Dedifferentiated amniotic fluid mesenchymal stem cell (primary cell): ENCODE measurements around the gene APBA3.

Source experiments
- DNase-seq: peaks from one replicate; pipeline ENCODE4 v3.0.0-alpha.2; 2016; ENCODE audit errors: extremely low spot score

APBA3 gene

GRCh38 chr19:3788996-3789778 lies 27.7 kb upstream of the APBA3 start:
- no peak for DNase-seq

- no peak for DNase-seq
These were observed 24.7 kb upstream of the APBA3 start, which contains the start of gene MATK for GRCh38 chr19:3785938-3786824. MATK (minus strand) TSS chr19:3786381; CDS start chr19:3785135, 1,246 bp downstream.

- no peak for DNase-seq
These were observed 24.0 kb upstream of the APBA3 start for GRCh38 chr19:3785451-3785937.

DNA sequence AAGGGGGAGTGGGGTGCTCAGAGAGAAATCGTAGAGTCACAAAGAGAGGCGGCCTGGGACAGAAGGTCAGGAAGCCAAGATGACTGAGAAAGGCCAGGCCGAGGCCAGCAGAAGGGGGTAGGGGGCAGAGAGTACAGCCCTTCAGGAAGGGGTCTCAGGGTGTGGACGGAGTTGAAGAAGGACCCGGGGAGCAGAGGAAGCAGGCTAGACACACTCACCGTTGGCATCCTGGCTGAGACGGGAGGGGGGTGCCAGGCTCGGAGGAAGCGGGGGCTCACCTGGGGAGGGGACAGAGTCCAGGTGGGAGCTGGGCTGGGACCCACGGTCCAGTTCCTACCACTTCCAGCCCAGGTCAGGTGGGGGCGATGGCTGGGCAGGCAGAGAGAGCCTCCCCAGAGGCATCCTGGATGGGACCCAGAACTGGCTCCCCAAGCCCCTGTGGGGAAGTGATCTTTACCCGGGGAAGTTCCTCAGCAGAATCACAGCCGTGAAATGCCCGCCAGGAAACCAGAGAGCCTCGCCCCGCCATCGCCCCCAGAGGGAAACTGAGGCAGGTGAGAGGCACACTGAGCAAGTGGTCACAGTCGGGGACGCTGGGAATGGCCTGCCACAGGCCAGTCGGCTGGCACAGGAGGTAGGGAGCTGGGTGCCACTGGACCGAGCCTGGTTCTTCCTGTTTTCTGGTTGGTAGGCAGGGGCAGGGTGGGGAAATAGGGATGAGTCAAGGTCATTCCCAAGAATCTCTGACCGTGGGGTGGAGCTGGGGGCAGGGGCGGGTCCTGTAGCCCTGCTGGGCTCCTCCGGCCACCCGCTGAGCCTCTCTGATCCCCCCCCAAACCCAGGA lies 23.3 kb upstream of the APBA3 start:
- no peak for DNase-seq

GRCh38 chr19:3783660-3784584 lies 22.4 kb upstream of the APBA3 start:
- DNase-seq: no peak

DNA sequence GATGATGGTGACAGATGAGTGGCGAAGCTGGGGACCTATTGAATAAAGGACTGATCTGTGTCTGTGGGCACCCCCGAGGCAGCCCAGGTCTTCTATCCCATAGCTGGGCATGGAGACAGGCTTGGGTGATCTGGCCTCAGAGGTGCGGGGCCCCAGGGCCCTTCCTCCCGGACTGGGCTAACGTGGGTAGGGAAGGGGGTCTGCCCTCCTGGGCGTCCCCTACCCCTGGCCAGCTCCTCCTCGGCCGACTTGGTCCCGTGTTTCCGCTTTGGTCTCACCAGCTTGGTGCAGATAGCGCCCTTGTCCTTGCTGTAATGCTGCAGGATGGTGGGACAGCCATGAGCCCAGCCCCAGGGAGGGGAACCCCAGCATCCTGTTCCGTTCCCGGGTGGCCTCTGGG lies 21.4 kb upstream of the APBA3 start:
- DNase-seq: no peak

DNA sequence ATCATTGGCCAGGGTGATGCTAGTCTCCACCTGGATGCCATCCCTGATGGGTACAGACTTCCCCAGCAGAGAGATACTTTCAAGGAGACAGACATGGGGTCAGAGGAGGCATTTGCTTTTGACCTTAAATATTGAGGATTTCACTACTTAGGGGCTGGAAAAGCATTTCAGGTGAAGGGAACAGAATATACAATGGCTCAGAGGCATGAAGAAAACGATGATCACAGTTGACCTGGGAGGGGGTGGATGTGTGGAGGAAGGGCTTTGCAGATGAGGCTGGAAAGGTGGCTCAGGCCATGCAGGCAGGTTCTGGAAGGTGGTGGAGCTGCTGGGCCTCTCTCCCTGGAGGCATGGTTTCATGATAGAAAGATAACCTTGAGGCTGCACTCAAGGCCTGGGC lies 20.8 kb upstream of the APBA3 start:
- DNase-seq: no peak

GRCh38 chr19:3781603-3782002 lies 20.1 kb upstream of the APBA3 start:
- DNase-seq: no peak

DNA sequence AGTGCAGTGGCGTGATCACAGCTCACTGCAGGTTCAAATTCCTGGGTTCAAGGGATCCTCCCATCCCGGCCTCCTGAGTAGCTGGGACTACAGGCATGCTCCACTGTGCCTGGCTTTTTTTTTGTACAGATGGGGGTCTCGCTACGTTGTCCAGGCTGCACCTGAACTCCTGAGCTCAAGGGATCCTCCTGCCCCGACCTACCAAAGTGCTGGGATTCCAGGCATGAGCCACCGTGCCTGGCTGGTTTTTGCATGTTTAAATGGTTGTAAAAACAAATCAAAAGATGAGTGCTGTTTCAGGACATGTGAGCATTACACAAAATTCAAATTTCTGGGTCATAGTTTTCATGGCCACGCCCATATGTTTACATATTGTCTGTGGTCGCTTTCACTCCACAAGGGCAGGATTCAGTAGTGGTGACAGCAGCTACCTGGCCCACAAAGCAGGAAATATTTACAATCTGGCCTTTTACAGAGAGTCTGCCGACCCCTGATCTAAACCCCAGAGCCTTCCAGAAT lies 19.4 kb upstream of the APBA3 start:
- no peak for DNase-seq

DNA sequence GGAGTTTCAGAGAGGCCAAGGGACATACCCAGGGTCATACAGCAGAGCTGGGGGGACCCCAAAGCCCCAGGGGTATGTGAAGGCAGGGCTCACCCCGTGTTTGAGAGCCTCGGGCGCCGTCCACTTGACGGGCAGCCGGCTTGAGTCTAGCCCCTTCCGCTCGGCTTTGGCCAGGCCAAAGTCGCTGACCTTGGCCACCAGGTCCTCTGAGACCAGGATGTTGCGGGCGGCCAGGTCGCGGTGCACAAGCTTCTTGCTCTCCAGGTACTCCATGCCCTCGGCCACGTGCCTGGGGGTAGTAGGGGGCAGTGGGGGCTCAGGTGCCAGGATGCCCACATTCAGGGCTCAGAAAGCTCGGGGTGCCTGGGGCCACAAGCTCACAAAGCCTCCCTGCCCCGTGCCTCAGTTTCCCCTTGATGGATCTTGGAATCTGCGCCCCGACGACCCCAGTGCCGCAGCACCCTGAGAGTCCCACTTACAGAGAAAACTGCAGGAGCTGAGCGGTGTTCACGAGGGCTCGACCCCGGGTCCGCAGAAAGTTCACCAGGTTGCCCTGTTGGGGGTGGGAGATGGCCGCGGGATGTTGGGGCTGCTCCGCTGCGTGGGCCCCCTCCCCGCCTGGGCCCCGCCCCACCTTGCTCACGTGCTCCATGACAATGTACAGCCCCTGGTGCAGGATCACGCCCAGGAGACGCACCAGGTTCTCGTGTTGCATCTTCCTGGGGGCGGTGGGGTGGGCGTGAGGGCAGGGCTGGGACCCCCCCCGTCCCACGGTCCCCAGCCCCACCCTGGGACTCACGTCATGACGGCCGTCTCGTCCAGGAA lies 17.6 kb upstream of the APBA3 start:
- no peak for DNase-seq

- DNase-seq: no peak
These were observed 16.8 kb upstream of the APBA3 start for GRCh38 chr19:3778104-3778867.

- no peak for DNase-seq
These were observed 15.1 kb upstream of the APBA3 start for GRCh38 chr19:3776479-3777040.

DNA sequence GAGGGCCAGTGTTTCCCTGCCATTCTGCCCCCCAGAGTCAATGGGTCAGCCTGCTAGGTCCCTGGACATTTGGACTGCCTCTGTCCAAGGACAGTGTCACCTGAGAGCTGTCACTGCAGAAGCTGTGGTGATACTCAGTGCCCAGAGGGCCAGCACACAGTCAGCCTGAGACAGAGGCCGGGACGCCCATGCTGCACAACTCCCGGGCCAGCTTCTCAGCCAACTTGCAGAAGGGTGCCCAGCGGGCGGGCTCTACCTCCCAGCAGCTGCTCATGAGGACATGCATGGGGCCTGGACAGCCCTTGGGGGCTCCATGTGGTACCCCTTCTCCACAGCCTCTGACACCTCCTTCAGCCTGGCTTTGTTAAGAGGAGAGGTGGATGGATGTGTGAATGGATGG lies 14.3 kb upstream of the APBA3 start:
- no peak for DNase-seq

DNA sequence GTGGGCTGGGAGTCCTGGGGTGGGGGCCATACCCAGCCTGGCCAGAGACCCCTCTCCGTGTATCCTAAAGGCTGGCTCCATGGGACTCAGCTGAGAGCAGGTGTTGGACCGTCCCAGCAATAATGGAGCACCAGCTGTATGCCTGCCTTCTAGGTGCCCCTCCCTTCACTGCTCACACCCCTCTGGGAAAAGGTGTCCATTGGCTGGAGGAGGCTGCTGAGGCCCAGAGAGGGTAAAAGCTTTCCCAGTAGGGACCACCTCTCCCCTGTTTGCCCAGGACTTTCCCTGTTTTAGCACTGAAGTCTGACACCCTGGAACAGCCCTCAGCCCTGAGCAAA lies 13.9 kb upstream of the APBA3 start:
- DNase-seq: no peak

DNA sequence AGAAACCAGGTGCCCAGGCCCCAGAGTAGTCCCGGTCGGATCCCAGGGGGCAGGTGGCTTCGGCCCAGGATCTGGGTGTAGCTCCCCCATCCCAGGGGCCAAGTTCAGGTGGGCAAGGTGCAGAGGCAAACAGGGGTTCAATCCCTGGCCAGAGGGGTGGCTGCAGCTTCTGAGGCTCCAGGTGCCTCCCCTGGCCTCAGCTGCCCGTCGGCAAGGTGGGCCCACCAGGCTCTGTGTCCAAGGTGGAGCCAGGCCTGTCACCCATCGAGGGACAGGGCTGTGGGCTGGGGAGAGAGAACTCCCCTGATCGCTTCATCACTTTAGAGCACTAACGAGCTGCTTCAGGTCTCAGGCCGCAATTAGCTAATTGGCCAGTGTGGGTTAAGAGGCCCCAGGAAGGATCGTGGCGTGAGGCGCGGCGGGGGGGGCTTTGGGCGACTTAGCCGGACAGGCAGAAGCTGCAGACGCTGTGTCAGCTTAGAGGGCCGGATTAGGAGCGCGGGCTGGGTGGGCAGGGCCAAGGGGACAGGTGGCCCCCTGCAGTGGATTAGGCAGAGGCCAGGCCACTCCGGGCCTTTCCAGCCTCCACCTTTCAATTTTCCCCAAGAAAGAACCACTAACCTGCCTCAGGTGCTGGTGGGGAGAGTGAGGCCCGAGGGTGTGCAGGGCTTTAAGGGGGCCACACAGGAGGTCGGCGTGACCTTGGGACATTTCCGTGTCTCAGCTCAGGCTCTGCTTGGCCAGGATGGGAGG lies 13.3 kb upstream of the APBA3 start:
- DNase-seq: no peak

GRCh38 chr19:3773814-3774515 lies 12.5 kb upstream of the APBA3 start:
- no peak for DNase-seq

DNA sequence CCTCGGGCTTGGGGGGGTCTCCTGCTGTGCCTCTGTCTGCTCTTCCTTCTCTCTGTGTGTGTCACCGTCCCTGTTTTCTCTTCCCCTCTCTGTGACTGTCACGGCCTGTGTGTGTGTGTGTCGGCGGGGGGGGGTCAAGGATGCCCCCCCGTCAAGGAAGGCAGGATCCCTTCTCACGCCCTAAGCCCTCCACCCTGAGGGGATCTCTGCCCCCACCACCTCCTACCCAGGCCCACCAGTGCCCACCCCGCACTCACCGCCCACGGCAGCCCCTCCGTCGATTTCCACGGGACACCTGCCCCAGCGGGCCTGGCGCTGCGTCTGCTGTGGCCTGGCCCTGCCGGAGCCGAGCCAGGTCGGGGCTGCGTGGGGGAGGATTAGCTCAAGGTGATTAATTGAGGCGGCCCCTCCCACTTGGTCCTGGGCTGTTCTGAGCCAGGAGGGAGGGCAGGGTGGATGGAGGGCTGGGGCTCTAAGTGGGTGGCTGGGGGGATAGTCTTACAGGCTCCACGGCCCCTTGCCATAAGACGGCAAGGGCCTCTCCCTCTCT lies 10.5 kb upstream of the APBA3 start, which contains the start of gene RAX2:
TSS of gene RAX2 (minus strand) at position 323 of the 550 bp plus-strand sequence. CDS start 486 bp downstream, outside the sequence.
- DNase-seq: no peak
